HG03565 (cell line): ENCODE data around the gene SLC12A7.
"Not testable (repeated sequence)": the region's sequence is repeated elsewhere in the genome, so short reads cannot be mapped to it uniquely, and the experiment has no call there.

Source experiments
- ATAC-seq: cut with Tn5 transposase; IDR thresholded peaks from one replicate; pipeline ENCODE4 v1.9.1; 2021; ENCODE audit warnings: mild to moderate bottlenecking, moderate library complexity; ENCODE audit not compliant: unreplicated experiment

The SLC12A7 gene

GRCh38 chr5:1027631-1028441 is 84.0 kb downstream of the SLC12A7 start:
- ATAC-seq: no peak

- ATAC-seq: no peak
Observed at GRCh38 chr5:1026700-1027621, 84.9 kb downstream of the SLC12A7 start.

GRCh38 chr5:1021969-1022336 is 89.9 kb downstream of the SLC12A7 start:
- ATAC-seq: not testable (repeated sequence)

- no peak for ATAC-seq
Observed at GRCh38 chr5:1021136-1021968, 90.5 kb downstream of the SLC12A7 start.

GRCh38 chr5:1020452-1020961 is 91.4 kb downstream of the SLC12A7 start:
- no peak for ATAC-seq

- no peak for ATAC-seq
Observed at GRCh38 chr5:1019001-1019905, 92.6 kb downstream of the SLC12A7 start.

GRCh38 chr5:1018596-1018995 is 93.3 kb downstream of the SLC12A7 start:
- ATAC-seq: no peak

- ATAC-seq: no peak
Observed at GRCh38 chr5:1017691-1018455, 94.0 kb downstream of the SLC12A7 start.

- no peak for ATAC-seq
Observed at GRCh38 chr5:1017056-1017455, 94.8 kb downstream of the SLC12A7 start.

- no peak for ATAC-seq
Observed at GRCh38 chr5:1016476-1016875, 95.4 kb downstream of the SLC12A7 start.

GRCh38 chr5:1016036-1016435 is 95.8 kb downstream of the SLC12A7 start:
- no peak for ATAC-seq

- ATAC-seq: no peak
Observed at GRCh38 chr5:1015507-1015906, 96.4 kb downstream of the SLC12A7 start.

GRCh38 chr5:1014781-1015221 is 97.1 kb downstream of the SLC12A7 start:
- ATAC-seq: no peak

- ATAC-seq: no peak
Observed at GRCh38 chr5:1014346-1014745, 97.5 kb downstream of the SLC12A7 start.

GRCh38 chr5:1013948-1014301 is 97.9 kb downstream of the SLC12A7 start:
- ATAC-seq: no peak

- no peak for ATAC-seq
Observed at GRCh38 chr5:1013238-1013947, 98.5 kb downstream of the SLC12A7 start.

- no peak for ATAC-seq
Observed at GRCh38 chr5:1012900-1013237, 99.0 kb downstream of the SLC12A7 start.

- no peak for ATAC-seq
Observed at GRCh38 chr5:1012313-1012841, 99.5 kb downstream of the SLC12A7 start.
